Activated CD4-positive, CD25-positive, alpha-beta regulatory T cell treated with anti-CD3 and anti-CD28 coated beads, Interleukin-2, amount 50 U/mL, for 16 hours (primary cell): ENCODE results near the gene GPATCH8.
"Not testable (repeated sequence)": the region's sequence is repeated elsewhere in the genome, so short reads cannot be mapped to it uniquely, and the experiment has no call there.

Experiments
- DNase-seq: peaks from one replicate; pipeline ENCODE4 v3.0.0-alpha.2; 2020; ENCODE audit warnings: low read depth, low spot score

The GPATCH8 gene

DNA sequence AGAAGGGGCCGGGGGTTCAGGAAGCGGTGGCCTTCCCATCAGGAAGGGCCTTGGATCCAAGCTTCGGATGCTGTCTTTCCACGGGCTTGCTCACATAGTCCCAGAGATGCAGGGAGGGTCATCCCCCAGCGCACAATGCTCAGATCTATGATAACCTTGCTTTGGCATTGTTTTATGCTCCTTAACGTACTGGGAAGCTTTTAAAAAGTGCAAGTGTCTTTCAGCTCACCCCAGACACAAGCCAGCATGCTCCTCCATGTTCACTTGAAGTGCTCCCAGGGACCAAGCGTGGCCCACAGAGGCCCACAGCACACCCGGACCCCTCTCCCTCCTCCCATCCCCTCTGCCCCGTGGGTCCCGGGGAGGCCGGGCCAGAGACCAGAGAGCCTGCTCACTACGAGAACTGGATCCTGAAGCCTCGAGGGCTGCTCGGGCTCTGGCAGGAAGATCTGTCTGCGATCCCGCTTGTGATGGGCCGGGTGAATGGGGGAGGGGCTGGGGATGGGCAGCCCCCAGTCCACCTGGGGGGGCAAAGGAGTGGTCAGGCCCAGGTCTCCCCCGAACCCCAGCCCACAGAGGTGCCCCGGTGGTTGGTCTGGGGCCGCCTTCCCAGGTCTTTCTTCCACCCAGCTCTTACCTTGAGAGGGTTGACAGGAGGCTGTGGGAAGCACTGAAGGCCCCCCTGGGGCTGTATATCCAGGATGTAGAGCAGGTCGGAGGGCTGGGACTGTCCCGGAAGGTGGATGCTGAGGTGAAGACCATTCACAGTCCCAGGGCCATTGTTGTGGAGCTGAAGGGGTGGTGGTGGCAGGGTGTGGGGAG is 127.8 kb downstream of the GPATCH8 start:
- no peak for DNase-seq

DNA sequence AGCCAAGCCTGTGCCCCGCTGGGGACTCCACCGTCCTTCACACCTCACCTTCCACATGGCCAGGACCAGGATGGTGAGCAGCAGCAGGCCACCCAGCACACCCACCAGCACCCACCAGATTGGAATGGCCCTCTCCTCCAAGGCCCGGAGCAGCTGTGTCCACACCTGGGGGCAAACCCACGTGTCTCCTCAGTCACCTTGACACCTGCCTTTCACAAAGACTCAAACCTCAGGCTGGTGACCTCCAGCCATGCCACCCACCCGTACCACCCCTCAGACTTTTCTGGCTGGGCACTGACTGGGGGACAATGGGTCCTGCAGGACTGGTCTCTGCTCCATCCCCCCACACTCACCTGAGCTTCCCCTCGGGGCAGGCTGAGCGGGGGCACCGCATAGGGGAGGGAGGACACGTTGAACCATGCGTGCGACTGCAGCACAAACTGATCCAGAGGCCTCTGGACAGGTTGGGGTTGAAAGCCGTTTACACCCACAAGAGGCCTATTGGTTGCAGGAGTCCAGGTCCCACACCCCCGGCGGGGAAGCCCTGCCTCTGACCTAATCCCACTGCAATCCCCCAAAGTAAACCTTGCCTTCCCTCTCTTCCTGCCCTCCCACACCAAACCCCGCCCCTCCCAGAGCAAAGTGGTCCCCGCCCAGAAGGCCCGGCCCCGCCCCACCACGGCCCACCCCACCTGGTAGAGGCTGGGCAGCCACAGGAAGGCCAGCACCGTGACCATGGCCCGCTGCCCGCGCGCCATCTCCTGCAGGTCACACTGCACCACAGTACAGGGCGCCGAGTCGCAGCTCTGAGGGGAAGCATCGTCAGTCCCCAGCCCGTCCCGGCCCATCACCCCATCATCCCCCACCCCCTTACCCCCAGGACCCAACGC is 128.7 kb downstream of the GPATCH8 start:
- DNase-seq = no peak

DNA sequence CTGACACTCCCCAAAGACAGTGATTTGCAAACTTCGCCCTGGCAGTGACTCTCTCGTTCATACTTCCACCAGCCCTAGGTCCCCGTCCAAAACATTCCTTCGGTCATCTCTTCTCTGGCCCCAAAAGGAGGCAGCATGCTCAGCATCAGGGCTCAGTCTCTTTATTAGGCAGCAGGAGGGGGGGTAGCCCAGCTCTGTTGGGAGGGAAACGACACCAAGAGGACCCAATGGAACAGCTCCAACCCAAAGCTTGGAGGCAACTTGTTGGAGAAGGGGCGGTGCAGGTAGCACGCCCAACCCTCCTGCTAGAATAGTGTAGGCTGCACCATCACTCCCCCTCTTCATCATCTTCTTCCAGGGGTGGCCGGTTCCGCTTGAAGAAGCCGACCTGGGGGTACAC is 131.2 kb downstream of the GPATCH8 start:
- no peak for DNase-seq

DNA sequence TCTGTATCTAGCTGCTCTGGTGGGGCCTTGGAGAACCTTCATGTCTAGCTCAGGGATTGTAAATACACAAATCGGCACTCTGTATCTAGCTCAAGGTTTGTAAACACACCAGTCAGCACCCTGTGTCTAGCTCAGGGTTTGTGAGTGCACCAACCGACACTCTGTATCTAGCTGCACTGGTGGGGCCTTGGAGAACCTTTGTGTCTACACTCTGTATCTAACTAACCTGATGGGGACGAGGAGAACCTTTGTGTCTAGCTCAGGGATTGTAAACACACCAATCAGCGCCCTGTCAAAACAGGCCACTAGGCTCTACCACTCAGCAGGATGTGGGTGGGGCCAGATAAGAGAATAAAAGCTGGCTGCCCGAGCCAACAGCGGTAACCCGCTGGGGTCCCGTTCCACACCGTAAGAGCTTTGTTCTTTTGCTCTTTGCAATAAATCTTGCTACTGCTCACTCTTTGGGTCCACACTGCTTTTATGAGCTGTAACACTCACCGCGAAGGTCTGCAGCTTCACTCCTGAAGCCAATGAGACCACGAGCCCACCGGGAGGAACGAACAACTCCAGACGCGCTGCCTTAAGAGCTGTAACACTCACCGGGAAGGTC is 133.7 kb downstream of the GPATCH8 start:
- not testable (repeated sequence) for DNase-seq

DNA sequence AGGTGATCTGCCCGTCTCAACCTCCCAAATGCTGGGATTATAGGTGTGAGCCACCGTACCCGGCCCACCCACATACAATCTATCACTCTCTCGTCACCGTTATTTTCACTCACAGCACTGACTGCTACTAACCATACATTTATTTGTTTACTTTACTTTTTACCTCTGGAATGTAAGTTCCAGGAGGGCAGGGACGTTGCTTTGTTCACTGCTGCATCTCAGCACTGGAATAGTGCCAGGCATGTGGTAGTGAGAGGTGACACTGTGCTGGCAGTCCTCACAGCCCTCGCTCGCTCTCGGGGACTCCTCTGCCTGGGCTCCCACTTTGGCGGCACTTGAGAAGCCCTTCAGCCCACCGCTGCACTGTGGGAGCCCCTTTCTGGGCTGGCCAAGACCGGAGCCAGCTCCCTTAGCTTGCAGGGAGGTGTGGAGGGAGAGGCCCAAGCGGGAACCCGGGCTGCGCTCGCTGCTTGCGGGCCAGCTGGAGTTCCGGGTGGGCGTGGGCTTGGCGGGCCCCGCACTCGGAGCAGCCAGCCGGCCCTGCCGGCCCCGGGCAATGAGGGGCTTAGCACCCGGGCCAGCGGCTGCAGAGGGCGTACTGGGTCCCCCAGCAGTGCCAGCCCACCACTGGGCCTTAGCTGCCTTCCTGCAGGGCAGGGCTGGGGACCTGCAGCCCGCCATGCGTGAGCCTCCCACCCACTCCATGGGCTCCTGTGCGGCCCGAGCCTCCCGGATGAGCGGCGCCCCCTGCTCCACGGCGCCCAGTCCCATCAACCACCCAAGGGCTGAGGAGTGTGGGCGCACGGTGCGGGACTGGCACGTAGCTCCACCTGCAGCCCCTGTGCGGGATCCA is 134.6 kb downstream of the GPATCH8 start:
- not testable (repeated sequence) for DNase-seq

DNA sequence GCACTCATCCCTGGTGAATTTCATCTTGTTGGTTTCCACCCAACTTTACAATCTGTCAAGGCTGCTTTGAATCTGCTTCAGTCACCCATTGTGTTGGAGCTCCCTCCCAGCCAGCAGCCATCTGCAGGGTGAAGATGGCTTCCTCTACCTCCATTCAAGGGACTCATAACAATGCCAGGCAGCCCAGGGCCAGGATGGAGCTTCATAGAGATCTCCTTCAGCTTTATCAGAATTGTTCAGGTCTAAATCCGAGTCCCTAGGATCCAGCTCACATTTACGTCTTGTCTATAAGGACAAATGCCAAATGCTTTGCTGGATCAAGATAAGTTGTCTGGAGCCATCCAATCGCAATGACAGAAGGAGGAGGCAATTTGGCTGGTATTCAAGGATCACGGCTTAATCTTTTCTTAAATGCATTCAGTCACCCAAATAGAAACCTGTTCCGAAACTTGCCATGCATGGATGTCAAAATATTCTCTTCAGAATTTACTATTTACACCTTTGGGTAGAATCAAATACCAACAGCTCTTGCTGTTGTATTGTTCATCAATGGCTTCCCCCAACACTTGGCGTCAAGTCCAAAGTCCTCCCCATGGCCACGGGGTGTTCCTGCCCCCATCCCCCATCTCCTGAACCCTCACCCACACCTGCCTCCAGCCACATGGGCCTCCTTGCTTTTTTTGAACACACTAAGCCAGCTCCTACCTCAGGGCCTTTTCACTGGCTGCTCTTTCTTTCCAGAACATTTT is 135.8 kb downstream of the GPATCH8 start:
- DNase-seq = no peak

DNA sequence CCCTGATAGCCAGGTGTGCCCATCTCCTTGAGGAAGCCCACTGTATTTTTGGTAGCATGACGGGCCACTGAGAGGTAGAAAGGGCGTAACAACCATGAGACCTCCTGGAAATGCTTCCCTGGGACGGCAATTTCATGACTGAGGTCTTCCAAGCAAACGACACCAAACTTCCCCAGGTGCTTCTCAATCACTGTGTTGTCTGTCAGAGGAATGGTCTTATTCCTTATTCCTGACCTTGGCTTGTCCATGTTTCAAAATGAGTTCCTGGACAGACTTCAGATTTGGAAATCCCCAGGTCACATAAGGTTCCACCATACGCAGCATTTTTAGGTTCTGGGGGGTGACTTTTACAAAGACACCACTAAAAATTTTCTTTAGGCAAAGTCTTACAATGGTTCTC is 138.2 kb downstream of the GPATCH8 start:
- not testable (repeated sequence) for DNase-seq

DNA sequence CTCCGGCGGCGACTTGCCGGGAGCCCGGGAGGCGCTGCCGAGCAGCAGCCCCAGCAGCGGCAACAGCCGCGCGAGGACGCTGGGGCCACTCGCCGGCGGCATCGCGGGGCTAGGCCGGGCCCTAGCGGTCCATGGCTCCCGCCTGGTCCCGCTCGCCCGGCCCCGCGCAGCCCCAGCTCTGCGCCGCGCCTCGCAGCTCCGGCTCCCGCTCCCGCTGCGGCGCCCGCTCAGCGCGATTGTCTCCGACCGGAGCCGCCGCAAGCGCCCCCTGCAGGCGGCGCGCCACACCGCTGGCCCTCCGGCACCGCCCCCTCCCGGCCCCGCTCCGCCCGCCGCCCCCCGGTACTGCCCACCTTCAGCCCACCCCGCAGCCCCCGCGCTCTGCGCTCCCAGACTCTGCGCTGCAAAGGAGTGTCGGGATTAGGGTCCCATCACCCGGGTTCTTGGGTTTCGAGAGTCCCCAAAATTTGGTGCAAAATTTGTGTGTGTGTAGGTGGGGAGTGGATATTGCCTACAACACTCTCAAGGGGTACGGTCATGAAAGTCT is 139.5 kb downstream of the GPATCH8 start, which contains the start of gene FAM171A2:
TSS of gene FAM171A2 (minus strand) at position 241 of the 547 bp plus-strand sequence. CDS start at position 102, 139 bp downstream.
- no peak for DNase-seq

DNA sequence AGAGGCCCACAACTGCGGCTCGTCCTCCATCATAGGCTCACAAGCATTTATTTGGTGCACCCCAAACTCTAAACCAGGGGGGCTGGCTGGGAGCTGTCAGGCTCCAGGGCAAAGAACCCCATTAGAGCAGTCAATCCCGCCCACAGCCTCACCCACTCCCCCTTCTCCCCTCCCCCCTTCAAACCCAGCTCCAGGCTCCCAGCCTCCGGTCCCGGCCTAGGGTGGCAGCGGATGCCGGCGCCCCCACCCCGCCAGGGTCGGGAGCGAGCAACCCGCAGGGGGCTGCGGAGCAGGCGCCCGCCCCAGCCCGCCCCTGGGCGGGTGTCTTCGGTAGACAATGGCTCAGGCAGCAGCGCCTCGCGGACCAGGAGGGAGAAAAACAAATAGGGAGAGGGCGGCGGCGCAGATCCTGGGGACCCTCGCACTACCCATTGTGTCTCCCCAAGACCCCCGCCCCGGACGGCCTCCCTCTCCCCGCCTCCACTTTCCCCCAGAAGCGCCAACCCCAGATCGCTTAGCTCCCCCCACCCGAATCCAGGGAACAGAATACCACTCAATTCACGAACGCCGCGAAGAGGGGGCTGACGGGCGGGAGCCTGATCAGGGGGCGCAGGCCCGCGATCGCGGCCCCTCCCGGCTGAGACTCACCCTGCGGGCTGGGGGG is 140.1 kb downstream of the GPATCH8 start:
- DNase-seq = no peak

DNA sequence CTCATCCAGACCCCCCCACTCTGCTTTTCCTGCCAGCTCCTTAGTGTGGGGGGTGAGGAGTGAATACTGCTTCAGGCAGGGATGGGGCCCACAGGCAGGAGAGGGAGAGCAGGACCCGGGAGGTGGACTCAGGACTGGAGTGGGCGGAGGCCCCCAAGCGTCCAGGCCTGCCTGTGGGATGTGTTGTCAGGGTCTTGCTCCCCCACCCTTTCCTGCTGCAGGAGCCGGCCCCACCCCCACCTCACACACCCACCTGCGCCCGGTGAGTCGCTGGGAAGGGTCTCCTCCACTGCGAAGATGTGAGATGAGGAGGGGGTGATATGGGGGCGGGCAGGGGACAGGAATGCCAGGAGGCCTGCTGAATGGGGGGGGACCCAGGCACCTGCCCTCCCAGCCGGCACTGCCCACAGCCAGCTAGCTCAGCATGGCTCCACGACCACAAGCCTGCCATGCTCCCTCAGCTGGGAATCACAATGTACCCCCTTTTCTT is 140.7 kb downstream of the GPATCH8 start:
- DNase-seq = no peak

DNA sequence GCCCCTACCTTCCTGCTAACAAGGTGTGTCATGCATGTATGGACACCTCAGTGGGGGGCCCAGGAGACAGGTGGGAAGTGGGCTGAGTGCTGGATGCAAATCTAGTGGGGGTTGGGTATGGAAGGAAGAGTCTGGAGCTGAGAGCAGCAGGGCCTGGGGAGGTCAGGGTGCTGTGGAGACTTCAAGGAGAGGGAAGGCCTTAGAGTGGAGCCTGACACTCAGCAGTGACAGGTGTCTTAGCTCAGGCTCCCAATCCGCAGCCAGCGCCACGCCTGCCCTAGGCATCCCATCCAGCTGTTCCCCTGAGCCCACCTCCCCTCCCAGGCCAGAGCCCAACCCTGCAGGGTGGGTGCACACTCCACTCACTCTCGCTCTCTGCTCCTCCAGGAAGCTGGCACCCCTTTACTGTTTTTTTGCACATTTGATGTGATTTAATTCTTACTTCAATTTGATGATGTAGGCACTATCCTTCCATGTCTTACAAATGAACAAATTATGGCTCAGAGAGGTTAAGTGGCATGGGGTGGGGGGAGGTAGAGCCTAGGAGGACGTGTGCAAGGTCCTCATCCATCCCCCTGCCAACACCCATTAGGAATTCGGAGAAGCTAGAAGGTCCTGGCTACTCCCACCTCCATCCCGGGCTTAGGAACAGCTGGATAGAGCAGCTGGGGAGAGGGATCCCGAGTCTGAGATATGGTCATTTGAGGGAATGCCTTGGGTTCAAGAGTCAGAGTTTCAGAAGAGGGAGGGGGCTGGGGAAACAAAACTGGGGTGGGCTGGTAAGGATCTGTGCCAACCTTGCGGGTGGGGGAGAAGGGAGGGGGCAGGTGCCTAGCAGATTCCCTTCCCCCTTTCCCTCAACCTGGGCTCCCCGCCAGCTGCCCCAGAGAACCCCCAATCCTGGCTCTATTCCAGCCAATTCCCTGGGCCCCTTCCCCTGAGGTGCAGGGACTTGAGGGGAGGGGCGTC is 141.6 kb downstream of the GPATCH8 start:
- no peak for DNase-seq

DNA sequence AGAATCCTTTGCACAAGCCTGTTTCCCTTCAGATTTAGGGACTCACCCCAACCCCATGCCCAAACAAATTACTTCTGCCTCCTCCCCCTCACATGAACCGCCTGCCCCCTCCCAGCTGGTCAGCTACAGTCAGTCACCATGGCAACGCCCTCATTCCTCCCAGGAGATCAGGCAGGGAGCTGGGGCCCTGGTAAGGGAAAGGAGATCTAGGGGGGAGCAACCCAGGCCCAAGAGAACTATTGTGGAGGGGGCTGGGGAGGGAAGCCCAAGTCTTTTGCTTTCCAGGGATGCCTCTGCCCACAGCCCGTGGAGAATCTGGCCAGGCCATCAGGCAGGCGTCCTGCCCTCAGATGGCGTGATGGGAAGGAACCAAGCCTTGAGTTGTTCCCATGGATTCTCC is 142.4 kb downstream of the GPATCH8 start:
- no peak for DNase-seq

DNA sequence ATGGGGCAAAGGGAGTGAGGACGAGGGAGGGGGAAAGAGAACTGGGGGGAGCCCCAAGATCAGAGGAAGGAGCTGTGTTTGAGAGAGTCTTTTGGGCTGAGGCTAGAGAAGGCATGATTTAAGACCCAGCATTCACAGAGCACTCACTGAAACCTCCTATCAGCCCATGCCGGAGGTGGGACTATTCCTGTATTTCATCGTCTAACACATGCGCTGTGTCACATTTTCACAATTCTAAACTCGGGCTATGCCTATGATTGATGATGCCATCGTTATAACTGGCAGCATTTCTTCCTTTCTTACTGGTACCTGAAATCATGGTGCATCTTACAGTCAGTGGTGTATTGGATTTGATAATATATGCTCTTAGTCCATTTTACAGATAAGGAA is 143.1 kb downstream of the GPATCH8 start:
- no peak for DNase-seq

DNA sequence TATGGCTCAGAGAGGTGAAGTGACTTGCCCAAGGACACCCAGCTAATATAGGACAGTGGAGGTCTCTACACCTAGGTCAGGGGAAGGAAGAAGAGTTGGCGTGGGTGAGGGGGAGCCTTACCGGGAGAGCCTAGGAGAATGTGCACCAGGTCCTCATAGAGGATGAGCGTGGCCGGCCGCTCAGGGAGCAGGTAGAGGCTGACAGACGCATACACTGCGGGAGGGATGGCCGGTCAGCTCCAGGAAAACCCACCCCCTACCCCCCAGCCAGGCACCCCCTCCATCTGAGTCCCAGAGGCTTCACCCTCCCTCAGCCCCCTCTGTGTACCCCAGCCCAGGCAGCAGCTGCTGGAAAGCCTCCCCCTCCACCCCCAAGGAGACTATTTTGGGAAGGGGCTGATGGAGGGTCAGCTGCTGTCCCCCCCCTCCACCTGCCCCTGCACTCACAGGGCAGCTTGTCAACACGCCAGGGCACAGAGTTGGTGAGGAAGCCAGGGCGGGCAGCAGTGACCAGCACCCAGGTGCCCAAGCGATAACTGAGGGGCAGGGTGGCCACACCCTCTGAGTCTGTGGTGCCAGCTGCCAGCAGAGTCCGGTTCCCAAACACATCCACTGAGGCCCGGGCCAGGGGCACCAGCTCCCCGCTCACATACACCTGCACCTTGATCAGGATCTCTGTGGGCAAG is 143.6 kb downstream of the GPATCH8 start:
- no peak for DNase-seq

DNA sequence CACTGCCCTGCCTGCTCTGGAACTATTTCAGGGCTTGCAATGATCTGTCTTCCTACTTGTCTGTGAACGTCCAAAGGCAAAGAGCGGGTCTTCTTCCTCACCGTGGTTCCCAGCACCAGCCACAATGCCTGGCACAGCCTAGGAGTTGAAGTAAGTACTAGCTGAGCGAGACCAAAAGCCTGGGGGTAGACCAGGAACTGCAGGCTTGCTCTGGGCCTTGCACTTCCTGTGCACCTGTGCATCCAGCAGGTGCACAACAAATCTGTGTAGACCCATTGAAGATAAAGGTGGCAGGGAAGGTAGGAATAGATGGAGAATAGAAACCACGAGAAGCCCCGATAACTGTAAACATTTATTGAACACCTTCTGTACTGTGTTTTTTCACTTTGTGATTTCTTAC is 144.2 kb downstream of the GPATCH8 start:
- DNase-seq = no peak

DNA sequence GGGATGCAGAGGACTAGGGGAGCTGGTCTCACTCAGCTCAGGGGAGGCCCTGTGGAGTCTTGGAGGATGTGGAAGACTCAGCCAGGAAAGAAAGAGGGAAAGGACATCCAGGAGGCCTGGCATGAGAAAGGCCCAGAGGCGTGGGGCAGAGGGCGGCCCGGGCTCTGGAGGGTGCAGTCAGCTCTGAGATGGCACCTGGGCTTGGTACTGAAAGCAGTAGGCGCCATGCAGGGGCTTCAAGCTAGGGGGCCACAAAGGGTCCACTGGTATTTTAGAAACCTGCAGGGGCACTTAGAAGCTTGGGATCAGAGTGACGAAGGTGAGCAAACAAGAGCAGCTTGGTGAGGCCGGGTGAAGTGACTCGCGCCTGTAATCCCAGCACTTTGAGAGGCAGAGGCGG is 145.1 kb downstream of the GPATCH8 start:
- DNase-seq = no peak

DNA sequence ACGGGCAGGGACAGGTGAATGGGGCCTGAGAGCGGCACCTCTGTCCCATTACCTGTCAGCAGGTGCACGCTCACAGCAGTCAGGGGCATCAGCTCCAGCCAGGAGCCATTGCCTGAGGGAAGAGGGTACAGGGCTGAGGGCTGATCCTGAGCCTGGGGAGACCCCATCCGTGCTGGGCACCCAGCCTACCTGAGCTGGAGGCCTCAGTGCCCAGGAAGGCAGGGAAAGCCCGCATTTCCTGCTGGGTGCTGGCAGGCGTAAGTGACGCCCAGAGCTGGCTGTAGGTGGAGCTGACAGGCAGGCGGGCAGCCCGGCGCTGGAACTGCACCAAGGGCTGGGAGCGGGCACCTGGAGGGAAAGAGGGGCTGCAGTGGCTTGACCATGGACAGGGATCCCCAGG is 147.0 kb downstream of the GPATCH8 start:
- no peak for DNase-seq

DNA sequence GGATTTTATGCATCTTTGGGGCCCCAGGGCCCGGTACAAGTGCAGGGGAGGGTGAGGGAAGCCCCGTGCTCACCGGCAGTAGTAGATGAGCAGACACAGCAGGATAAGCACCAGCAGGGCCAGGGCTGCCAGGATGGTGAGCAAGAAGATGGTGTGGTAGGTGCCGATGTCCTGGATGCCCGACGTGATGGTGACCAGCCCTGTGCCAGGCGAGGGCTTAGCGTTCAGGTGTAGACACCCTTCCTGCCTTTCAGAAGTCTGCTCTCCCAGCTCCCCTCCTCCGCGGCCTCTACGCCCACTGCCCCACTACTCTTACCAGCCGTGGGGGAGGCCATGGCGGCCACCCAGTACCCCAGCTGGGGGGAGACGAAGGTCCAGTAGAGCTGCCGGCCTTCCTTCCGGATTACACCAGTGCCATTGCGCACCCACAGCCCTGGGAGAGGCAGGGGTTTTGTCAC is 147.5 kb downstream of the GPATCH8 start:
- no peak for DNase-seq
